Nephron progenitor cell (in vitro differentiated cells): ENCODE data around the gene C11orf16.
"Not testable (repeated sequence)": the region's sequence is repeated elsewhere in the genome, so short reads cannot be mapped to it uniquely, and the experiment has no call there.

Experiments used
- DNase-seq: peaks from one replicate; pipeline ENCODE4 v3.0.0; 2021
- H3K27ac Mint-ChIP-seq: 2 replicates; pipeline ENCODE4 v1.8.0; 2021; ENCODE audit warnings: mild to moderate bottlenecking, moderate library complexity, mixed read lengths
- H3K27me3 Mint-ChIP-seq: 2 replicates; pipeline ENCODE4 v1.8.0; 2021; ENCODE audit warnings: mild to moderate bottlenecking, low read depth, mixed read lengths; ENCODE audit not compliant: poor library complexity
- H3K36me3 Mint-ChIP-seq: 2 replicates; pipeline ENCODE4 v1.8.0; 2021; ENCODE audit warnings: low read depth, mixed read lengths
- H3K4me1 Mint-ChIP-seq: 2 replicates; pipeline ENCODE4 v1.8.0; 2021; ENCODE audit warnings: mixed read lengths
- H3K4me3 Mint-ChIP-seq: 2 replicates; pipeline ENCODE4 v1.8.0; 2021; ENCODE audit warnings: mild to moderate bottlenecking, moderate library complexity, mixed read lengths
- H3K9me3 Mint-ChIP-seq: 2 replicates; pipeline ENCODE4 v1.8.0; 2021; ENCODE audit warnings: mild to moderate bottlenecking, moderate library complexity, mixed read lengths
- TF ChIP-seq, protein P1 (sequence below): fragments of 200-600 bp; sonication (generic); IDR thresholded peaks from 2 replicates; pipeline ENCODE4 v1.5.0; 2021; ENCODE audit warnings: antibody characterized with exemption

The C11orf16 gene

GRCh38 chr11:8941341-8942103 is 8.8 kb upstream of the C11orf16 start:
- no peak overlapping the region for H3K4me3 Mint-ChIP-seq
- H3K27ac Mint-ChIP-seq: peak overlapping the region; percentile 3
- no peak for DNase-seq

DNA sequence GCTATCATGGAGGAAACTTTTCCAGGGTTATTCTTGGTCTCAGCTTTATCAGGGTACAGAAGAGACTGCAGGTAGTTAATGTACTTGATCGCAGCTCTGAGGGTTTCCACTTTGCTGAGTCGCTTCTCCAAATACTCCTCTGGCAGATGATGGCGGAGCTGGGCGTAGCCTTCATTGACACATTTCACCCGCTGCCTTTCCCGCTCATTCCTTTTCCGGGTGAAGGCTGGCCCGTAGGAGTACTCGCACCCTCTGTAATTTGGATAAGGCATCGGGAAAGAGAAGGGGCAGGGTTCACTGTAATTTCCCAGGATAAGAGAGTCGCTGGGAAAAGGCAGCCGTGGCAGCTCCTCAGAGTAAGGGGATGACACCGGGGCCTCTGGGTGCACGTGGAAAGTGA is 4.9 kb upstream of the C11orf16 start:
- Mint-ChIP-seq H3K27me3 (peaks cover 3% of the 10 kb centered on the region), H3K4me3 (no peak overlapping the region), H3K9me3 (no peaks in the 10 kb centered on the region), H3K27ac (no peak overlapping the region), H3K36me3 (no peaks in the 10 kb centered on the region), H3K4me1 (peaks cover 42% of the 10 kb centered on the region)
- no peak for DNase-seq
- TF ChIP-seq, protein P1, sequence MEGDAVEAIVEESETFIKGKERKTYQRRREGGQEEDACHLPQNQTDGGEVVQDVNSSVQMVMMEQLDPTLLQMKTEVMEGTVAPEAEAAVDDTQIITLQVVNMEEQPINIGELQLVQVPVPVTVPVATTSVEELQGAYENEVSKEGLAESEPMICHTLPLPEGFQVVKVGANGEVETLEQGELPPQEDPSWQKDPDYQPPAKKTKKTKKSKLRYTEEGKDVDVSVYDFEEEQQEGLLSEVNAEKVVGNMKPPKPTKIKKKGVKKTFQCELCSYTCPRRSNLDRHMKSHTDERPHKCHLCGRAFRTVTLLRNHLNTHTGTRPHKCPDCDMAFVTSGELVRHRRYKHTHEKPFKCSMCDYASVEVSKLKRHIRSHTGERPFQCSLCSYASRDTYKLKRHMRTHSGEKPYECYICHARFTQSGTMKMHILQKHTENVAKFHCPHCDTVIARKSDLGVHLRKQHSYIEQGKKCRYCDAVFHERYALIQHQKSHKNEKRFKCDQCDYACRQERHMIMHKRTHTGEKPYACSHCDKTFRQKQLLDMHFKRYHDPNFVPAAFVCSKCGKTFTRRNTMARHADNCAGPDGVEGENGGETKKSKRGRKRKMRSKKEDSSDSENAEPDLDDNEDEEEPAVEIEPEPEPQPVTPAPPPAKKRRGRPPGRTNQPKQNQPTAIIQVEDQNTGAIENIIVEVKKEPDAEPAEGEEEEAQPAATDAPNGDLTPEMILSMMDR: no peak

More at GRCh38 chr11:8941341-8942103, 8.8 kb upstream of the C11orf16 start:
- Mint-ChIP-seq H3K36me3 (no peaks in the 10 kb centered on the region), H3K27me3 (peaks cover 6% of the 10 kb centered on the region), H3K4me1 (peaks cover 12% of the 10 kb centered on the region), H3K9me3 (no peaks in the 10 kb centered on the region)
- TF ChIP-seq, protein P1: no peak

DNA sequence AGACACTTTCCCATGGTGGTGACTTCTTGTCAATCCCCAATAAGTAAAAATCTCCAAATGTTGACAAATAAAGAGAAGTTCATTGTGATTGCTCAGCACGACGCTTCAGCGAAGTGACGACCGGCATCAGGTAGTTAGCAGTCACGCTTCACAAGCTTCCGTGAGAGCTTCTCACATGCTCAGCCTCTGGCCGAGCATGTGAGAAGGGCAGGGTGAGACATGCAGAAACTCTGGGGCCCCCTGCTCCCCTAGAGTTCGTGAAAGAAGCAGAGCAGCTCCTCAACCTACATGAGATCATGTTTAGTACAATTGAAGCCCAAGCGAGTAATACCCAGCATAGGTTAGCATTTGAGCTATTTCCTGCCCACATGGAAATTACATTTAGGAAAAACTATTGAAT is 4.4 kb upstream of the C11orf16 start:
- TF ChIP-seq, protein P1: no peak
- DNase-seq: no peak

DNA sequence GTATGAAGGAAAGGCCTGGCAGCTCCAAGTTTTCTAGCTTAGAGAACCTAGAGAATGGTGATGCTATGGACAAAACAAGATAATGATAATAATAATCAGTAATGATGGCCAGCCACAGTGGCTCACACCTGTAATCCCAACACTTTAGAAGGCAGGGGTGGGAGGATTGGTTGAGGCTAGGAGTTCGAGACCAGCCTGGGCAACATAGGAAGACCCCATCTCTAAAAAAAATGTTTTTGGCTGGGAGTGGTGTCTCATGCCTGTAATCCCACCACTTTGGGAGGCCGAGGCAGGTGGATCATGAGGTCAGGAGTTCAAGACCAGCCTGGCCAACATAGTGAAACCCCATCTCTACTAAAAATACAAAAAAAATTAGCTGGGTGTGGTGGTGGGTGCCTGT is 3.0 kb upstream of the C11orf16 start:
- DNase-seq, H3K9me3 Mint-ChIP-seq, H3K27me3 Mint-ChIP-seq, H3K27ac Mint-ChIP-seq, H3K4me3 Mint-ChIP-seq, H3K36me3 Mint-ChIP-seq: not testable (repeated sequence)
- peaks cover 53% of the 10 kb centered on the region for H3K4me1 Mint-ChIP-seq

More for the DNA sequence above, 4.4 kb upstream of the C11orf16 start:
- H3K4me3 Mint-ChIP-seq: no peak overlapping the region
- peaks cover 47% of the 10 kb centered on the region for H3K4me1 Mint-ChIP-seq
- no peaks in the 10 kb centered on the region for H3K9me3 Mint-ChIP-seq
- no peaks in the 10 kb centered on the region for H3K36me3 Mint-ChIP-seq
- no peak overlapping the region for H3K27ac Mint-ChIP-seq
- peaks cover 3% of the 10 kb centered on the region for H3K27me3 Mint-ChIP-seq

DNA sequence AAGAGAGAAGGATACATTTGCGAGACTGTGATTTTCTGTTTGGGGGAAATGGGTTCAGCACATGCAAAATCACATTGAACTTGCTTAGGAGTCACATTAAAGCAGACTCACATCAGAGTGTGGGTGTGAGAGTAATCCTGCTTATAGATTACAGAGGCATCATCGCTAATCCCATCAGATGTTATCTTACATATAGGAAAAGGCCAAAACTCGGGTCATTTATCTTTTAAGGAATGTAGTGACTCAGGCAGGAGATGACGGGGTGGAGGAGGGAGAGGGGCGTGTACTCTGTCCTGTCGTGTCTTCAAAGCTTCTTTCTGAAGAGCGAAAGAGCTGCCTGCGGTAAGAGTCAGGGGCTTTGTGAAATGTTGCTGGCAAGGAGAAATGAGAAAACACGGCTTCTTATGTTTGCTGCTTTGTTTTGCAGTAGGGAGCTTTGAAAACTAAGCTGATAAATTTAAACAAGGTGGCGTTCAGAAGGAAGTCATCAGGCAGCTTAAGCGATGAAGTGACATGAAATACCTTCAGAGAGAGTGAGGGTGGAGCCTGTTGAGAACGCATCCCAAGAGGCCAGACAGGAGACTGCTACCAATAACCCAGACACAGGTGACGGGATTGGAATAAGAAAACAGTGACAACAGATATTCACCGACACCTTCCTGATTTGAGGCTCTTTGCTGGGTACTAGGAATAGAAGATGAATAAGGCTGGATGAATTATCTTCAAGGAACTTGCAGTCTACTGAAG is 2.2 kb upstream of the C11orf16 start:
- Mint-ChIP-seq H3K4me1 (peaks cover 53% of the 10 kb centered on the region), H3K27me3 (peaks cover 3% of the 10 kb centered on the region), H3K27ac (peak overlapping the region; percentile 35), H3K9me3 (no peaks in the 10 kb centered on the region), H3K4me3 (peak overlapping the region; percentile 11), H3K36me3 (no peaks in the 10 kb centered on the region)
- TF ChIP-seq, protein P1: no peak
- no peak for DNase-seq

DNA sequence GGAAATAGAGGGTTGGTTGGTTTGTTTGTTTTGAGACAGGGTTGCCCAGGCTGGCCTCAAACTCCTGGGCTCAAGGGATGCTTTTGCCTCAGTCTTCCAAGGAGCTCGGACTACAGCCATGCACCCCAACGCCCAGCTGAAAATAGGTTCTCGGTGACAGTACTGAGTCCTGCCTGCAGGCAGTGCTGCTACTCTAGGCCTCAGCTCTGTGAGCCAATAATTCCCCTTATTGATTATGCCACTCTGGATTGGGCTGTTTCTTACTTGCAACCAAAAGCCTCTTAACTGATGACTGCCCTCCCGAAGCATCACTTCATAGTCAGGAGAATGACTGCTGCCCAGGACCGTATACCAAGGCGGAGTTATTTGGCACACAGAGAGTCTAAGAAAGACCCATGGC is 1.2 kb upstream of the C11orf16 start:
- TF ChIP-seq, protein P1: peak; percentile 7
- Mint-ChIP-seq H3K4me3 (no peak overlapping the region), H3K27me3 (peaks cover 3% of the 10 kb centered on the region), H3K4me1 (peaks cover 53% of the 10 kb centered on the region), H3K9me3 (no peaks in the 10 kb centered on the region), H3K36me3 (no peaks in the 10 kb centered on the region), H3K27ac (no peak overlapping the region)
- DNase-seq: no peak
